Left lung (tissue), 10 donors: ENCODE measurements around the gene TF. TPM values are rescaled to one million over a fixed set of nuclear protein-coding genes. Genes with fewer than 3 reads are reported as not detected.

Experiments
- ATAC-seq: fragments of 200-7000 bp; cut with Tn5 transposase; one replicate; pipeline ENCODE4 v1.9.1; 2020; ENCODE audit warnings: moderate library complexity
- DNase-seq, 4 donors: peaks; one replicate each; pipeline ENCODE4 v3.0.0-alpha.2; 2013 to 2020
- H3K27ac ChIP-seq, 2 donors: fragments of 200-600 bp; sonication (generic) in 1 of 2; one replicate each; pipeline versions ENCODE4 v1.5.0 to v1.8.0; 2020 to 2021
- H3K27me3 ChIP-seq, 2 donors: fragments of 200-600 bp; sonication (generic) in 1 of 2; one replicate each; pipeline versions ENCODE4 v1.5.0 to v1.8.0; 2020 to 2021
- H3K36me3 ChIP-seq, 2 donors: fragments of 200-600 bp; sonication (generic) in 1 of 2; one replicate each; pipeline versions ENCODE4 v1.5.0 to v1.8.0; 2020 to 2021
- H3K4me1 ChIP-seq, 2 donors: fragments of 200-600 bp; one replicate each; pipeline ENCODE4 v1.8.0; 2021
- H3K4me3 ChIP-seq, 2 donors: fragments of 200-600 bp; sonication (generic) in 1 of 2; one replicate each; pipeline versions ENCODE4 v1.5.0 to v1.8.0; 2020 to 2021; ENCODE audit warnings: mild to moderate bottlenecking in 1 of 2
- H3K9me3 ChIP-seq, 2 donors: fragments of 200-600 bp; sonication (generic) in 1 of 2; one replicate each; pipeline versions ENCODE4 v1.5.0 to v1.8.0; 2020 to 2021
- intact Hi-C, 2 donors: fragments of 100-400 bp; cut with DNase I; formaldehyde crosslinking; loops; one replicate each; pipeline versions ENCODE4 v1.11.2 to v1.14.2; 2022
- polyA plus RNA-seq, 6 donors: library from polyadenylated mRNA; unstranded; fragments of 120-200 nt; gene quantifications; one replicate each; pipeline ENCODE4 v1.2.1, GENCODE V29; 2013; ENCODE audit not compliant: insufficient read length in 6 of 6
- total RNA-seq, 2 donors: library from RNA; stranded (reverse); fragmentation: NEBNext Ultra II Directional; extraction: Animal tissue kit (Norgen Biotek cat#: 25700); gene quantifications; one replicate each; pipeline ENCODE4 v1.2.1, GENCODE V29; 2021
- TF ChIP-seq, protein P1 (sequence below), 2 donors: fragments of 200-600 bp; sonication (generic) in 1 of 2; IDR thresholded peaks; one replicate each; pipeline versions ENCODE4 v1.5.0 to v1.8.0; 2021; ENCODE audit warnings: antibody characterized with exemption in 2 of 2
- donor health status: DM: no; HTN: yes; CAD: no.
- donor health status: DM: no; HTN: no; CAD: no.

TF gene
- total and polyA plus RNA-seq, 8 donors, result 2.1 to 13.1 (median 5.2) TPM

DNA sequence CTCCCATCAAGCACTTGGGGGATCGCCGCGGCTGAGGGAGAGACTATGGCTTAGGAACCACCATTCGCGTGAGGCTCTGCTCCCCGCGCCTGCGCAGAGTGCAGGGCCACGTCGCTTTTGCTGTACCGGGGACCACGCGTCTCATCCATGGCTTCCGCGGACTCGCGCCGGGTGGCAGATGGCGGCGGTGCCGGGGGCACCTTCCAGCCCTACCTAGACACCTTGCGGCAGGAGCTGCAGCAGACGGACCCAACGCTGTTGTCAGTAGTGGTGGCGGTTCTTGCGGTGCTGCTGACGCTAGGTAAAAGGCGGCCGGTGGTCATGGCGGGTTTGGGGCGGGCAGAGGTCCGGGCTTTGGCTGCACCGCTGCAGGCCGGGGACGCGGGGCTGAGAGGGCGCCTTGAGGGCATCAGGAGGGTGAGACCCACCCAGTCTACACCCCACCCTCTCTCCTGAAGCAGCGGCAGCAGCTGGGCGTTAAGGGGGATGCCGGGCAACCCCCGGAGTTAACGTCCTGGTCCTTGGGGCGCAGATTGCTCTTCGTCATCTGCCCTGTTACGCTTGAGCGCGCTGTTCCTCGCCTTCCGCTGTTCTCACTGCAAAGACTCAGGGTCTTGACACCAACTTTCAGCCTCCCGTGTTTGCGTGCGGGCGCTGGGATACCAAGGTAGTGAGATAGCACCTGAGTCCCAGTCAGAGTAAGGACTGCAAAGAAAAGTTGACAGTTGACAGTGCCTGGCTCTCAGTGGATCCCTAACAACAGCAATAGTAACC lies 59.7 kb downstream of the TF start, which contains the start of gene SRPRB:
Gene SRPRB, plus strand, starts transcription at position 114 of the 774 bp plus-strand sequence. Its CDS starts 34 bp downstream, at position 148.
- H3K9me3 ChIP-seq, result no peaks in the 10 kb centered on the region
- H3K36me3 ChIP-seq, result peaks cover 0 to 24% of the 10 kb centered on the region in 2 donors
- H3K4me3 ChIP-seq, result peak within 1 kb of the TSS; percentile 88 to 92
- intact Hi-C loops, result no loop called here
- ATAC-seq, result peak; percentile 100
- no peaks in the 10 kb centered on the region for H3K27me3 ChIP-seq
- peaks cover 0 to 20% of the 10 kb centered on the region in 2 donors for H3K4me1 ChIP-seq
- TF ChIP-seq, protein P1, sequence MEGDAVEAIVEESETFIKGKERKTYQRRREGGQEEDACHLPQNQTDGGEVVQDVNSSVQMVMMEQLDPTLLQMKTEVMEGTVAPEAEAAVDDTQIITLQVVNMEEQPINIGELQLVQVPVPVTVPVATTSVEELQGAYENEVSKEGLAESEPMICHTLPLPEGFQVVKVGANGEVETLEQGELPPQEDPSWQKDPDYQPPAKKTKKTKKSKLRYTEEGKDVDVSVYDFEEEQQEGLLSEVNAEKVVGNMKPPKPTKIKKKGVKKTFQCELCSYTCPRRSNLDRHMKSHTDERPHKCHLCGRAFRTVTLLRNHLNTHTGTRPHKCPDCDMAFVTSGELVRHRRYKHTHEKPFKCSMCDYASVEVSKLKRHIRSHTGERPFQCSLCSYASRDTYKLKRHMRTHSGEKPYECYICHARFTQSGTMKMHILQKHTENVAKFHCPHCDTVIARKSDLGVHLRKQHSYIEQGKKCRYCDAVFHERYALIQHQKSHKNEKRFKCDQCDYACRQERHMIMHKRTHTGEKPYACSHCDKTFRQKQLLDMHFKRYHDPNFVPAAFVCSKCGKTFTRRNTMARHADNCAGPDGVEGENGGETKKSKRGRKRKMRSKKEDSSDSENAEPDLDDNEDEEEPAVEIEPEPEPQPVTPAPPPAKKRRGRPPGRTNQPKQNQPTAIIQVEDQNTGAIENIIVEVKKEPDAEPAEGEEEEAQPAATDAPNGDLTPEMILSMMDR (IDR thresholded peaks at IDR 0.05), result no peak
- peak; percentile 89 to 97 (median 96) for DNase-seq
- peak within 1 kb of the TSS; percentile 60 to 78 for H3K27ac ChIP-seq

- TF ChIP-seq, protein P1 (IDR thresholded peaks at IDR 0.05), result no peak
- DNase-seq (no peak), ATAC-seq (no peak)
- no peak overlapping the region for H3K4me3 ChIP-seq
- no peaks in the 10 kb centered on the region for H3K27me3 ChIP-seq
- H3K36me3 ChIP-seq, result peaks cover 4 to 92% of the 10 kb centered on the region in 2 donors
- peaks cover 0 to 3% of the 10 kb centered on the region in 2 donors for H3K4me1 ChIP-seq
- H3K27ac ChIP-seq, result no peak overlapping the region
- intact Hi-C loops, result loop anchor here in 1 of 2 donors (10.0 kb wide), 1 partner anchor 402 kb away; no protein-coding TSS in a partner anchor
- no peaks in the 10 kb centered on the region for H3K9me3 ChIP-seq
Measured at GRCh38 chr3:133812872-133813271, 66.7 kb downstream of the TF start.

DNA sequence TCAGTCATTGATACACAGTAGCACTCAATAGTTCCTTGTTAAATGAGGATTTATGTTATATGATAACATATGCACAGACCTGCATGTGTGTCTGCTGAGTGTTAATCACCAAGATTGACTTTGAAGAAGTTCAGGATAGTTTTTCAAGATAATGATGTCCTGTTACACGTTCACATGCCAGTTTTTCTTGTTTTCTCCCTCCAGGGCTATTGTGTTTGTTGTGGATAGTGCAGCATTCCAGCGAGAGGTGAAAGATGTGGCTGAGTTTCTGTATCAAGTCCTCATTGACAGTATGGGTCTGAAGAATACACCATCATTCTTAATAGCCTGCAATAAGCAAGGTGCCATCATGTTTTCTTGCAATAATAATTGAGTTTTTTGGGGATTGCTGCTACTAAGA lies 69.2 kb downstream of the TF start:
- intact Hi-C loops, result loop anchor here in 1 of 2 donors (5.0 to 10.0 kb wide), 2 partner anchors 112 to 399 kb away; no protein-coding TSS in a partner anchor
- no peak overlapping the region for H3K4me3 ChIP-seq
- H3K36me3 ChIP-seq, result peaks cover 4 to 90% of the 10 kb centered on the region in 2 donors
- H3K27me3 ChIP-seq, result no peaks in the 10 kb centered on the region
- H3K27ac ChIP-seq, result no peak overlapping the region
- no peaks in the 10 kb centered on the region for H3K4me1 ChIP-seq
- H3K9me3 ChIP-seq, result no peaks in the 10 kb centered on the region
- DNase-seq, result no peak
- TF ChIP-seq, protein P1 (IDR thresholded peaks at IDR 0.05), result no peak
- ATAC-seq, result no peak

DNA sequence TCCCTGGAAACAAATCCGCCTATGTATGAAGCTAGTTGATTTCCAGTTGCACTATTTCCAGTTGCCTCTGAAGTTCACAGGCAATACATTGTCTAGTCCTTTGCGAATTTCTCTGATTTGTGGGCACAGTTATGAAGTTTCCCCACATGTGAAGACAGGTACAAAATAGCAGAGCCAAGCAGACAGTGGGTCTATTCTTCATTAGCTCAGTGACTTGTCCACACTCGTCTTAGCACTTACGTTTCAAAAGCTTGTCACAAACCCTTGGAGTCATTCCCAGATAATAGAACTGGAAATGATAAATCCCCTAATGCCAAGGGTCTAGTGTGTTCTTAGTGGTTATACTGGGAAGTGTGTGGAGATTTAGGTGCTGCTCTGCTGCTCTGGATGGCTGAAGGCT lies 73.9 kb downstream of the TF start:
- Histone ChIP-seq H3K27ac (no peak overlapping the region), H3K36me3 (peaks cover 7 to 89% of the 10 kb centered on the region in 2 donors), H3K4me1 (no peaks in the 10 kb centered on the region), H3K9me3 (no peaks in the 10 kb centered on the region), H3K27me3 (no peaks in the 10 kb centered on the region), H3K4me3 (no peak overlapping the region)
- TF ChIP-seq, protein P1 (IDR thresholded peaks at IDR 0.05), result no peak
- ATAC-seq (no peak), DNase-seq (no peak)
- intact Hi-C loops, result no loop called here

- TF ChIP-seq, protein P1 (IDR thresholded peaks at IDR 0.05), result no peak
- DNase-seq (no peak), ATAC-seq (no peak)
- intact Hi-C loops, result no loop called here
- Histone ChIP-seq H3K4me3 (no peak overlapping the region), H3K27me3 (no peaks in the 10 kb centered on the region), H3K9me3 (no peaks in the 10 kb centered on the region), H3K27ac (no peak overlapping the region), H3K4me1 (no peaks in the 10 kb centered on the region), H3K36me3 (peaks cover 7 to 89% of the 10 kb centered on the region in 2 donors)
Measured at GRCh38 chr3:133820889-133821675, 74.9 kb downstream of the TF start.
